Neural cell (in vitro differentiated cells): ENCODE data around the gene HS3ST5. TPM values are rescaled to one million over a fixed set of nuclear protein-coding genes. Genes with fewer than 3 reads are reported as not detected.

Experiments
- H2AFZ ChIP-seq: fragments of 200-600, 300-800 bp; sonication (generic), shearing (Covaris generic); 2 replicates; pipeline ENCODE4 v1.6.0; 2014; ENCODE audit warnings: low read depth, mild to moderate bottlenecking, antibody characterized with exemption, low read length, moderate library complexity
- H3F3A ChIP-seq: fragments of 200-600 bp; shearing (Covaris generic); 2 replicates; pipeline ENCODE4 v1.6.1; 2016; ENCODE audit warnings: mild to moderate bottlenecking, moderate library complexity, mixed read lengths, antibody characterized with exemption, low read length; ENCODE audit not compliant: insufficient read depth, poor library complexity, severe bottlenecking
- H3K27ac ChIP-seq: fragments of 200-600, 300-800 bp; sonication (generic), shearing (Covaris generic); 2 replicates; pipeline ENCODE4 v1.5.1; 2014; ENCODE audit warnings: mild to moderate bottlenecking, low read length, moderate library complexity
- H3K27me3 ChIP-seq: fragments of 300-800, 200-600 bp; sonication (generic), shearing (Covaris generic); 2 replicates; pipeline ENCODE4 v1.6.0; 2014; ENCODE audit warnings: mild to moderate bottlenecking, low read depth, low read length, moderate library complexity; ENCODE audit not compliant: insufficient read depth
- H3K36me3 ChIP-seq: fragments of 300-800, 200-600 bp; sonication (generic), shearing (Covaris generic); 2 replicates; pipeline ENCODE4 v1.5.1; 2014; ENCODE audit warnings: mild to moderate bottlenecking, antibody characterized with exemption, low read length, moderate library complexity; ENCODE audit not compliant: insufficient read depth
- H3K4me2 ChIP-seq: fragments of 300-800, 200-600 bp; sonication (generic), shearing (Covaris generic); 2 replicates; pipeline ENCODE4 v1.6.0; 2014; ENCODE audit warnings: mild to moderate bottlenecking, low read length
- H3K4me3 ChIP-seq: fragments of 300-800, 200-600 bp; sonication (generic), shearing (Covaris generic); 2 replicates; pipeline ENCODE4 v1.5.1; 2014; ENCODE audit warnings: mild to moderate bottlenecking, low read length, moderate library complexity
- H3K79me2 ChIP-seq: fragments of 200-600 bp; shearing (Covaris generic); replicated peaks from 2 replicates; pipeline ENCODE4 v1.6.0; 2014; ENCODE audit warnings: mild to moderate bottlenecking, low read length, moderate library complexity; ENCODE audit not compliant: insufficient read depth
- H3K9ac ChIP-seq: fragments of 300-800, 200-600 bp; sonication (generic), shearing (Covaris generic); 2 replicates; pipeline ENCODE4 v1.6.1; 2016; ENCODE audit warnings: mild to moderate bottlenecking, low read length, mixed read lengths
- H3K9me2 ChIP-seq: fragments of 200-600 bp; shearing (Covaris generic); 2 replicates; pipeline ENCODE4 v1.6.1; 2016; ENCODE audit warnings: mild to moderate bottlenecking, low read length, mixed read lengths; ENCODE audit not compliant: insufficient read depth
- H3K9me3 ChIP-seq: fragments of 200-600, 300-800 bp; sonication (generic), shearing (Covaris generic); 2 replicates; pipeline ENCODE4 v1.6.1; 2016; ENCODE audit warnings: mild to moderate bottlenecking, mixed run types, low read length, moderate library complexity, mixed read lengths
- H4K20me1 ChIP-seq: fragments of 200-600 bp; shearing (Covaris generic); 2 replicates; pipeline ENCODE4 v1.6.1; 2016; ENCODE audit warnings: mild to moderate bottlenecking, mixed run types; ENCODE audit not compliant: insufficient read depth
- EP300 ChIP-seq: fragments of 450-650 bp; conservative IDR thresholded peaks from 2 replicates; pipeline ENCODE4 v1.6.1; 2014; ENCODE audit warnings: antibody characterized with exemption, mild to moderate bottlenecking, moderate library complexity; ENCODE audit not compliant: poor library complexity, severe bottlenecking
- EZH2 ChIP-seq: fragments of 200-600, 300-800 bp; shearing (Covaris generic), sonication (generic); IDR thresholded peaks from 2 replicates; pipeline ENCODE4 v1.6.1; 2014; ENCODE audit warnings: antibody characterized with exemption, low read length, borderline replicate concordance, mild to moderate bottlenecking; ENCODE audit not compliant: insufficient read depth, poor library complexity, severe bottlenecking
- MXI1 ChIP-seq: fragments of 450-650 bp; conservative IDR thresholded peaks from 2 replicates; pipeline ENCODE4 v1.6.1; 2014; ENCODE audit warnings: antibody characterized with exemption, mild to moderate bottlenecking; ENCODE audit not compliant: poor library complexity, severe bottlenecking
- RAD21 ChIP-seq: fragments of 450-650 bp; conservative IDR thresholded peaks from 2 replicates; pipeline ENCODE4 v1.6.1; 2014; ENCODE audit warnings: antibody characterized with exemption, mild to moderate bottlenecking, moderate library complexity
- SMC3 ChIP-seq: fragments of 450-650 bp; conservative IDR thresholded peaks from 2 replicates; pipeline ENCODE4 v1.6.1; 2014; ENCODE audit warnings: antibody characterized with exemption, mild to moderate bottlenecking, moderate library complexity; ENCODE audit not compliant: poor library complexity
- TAF1 ChIP-seq: IDR thresholded peaks from 2 replicates; pipeline ENCODE4 v1.6.1; 2012; ENCODE audit warnings: low read depth
- polyA plus RNA-seq: library from polyadenylated mRNA; depleted of rRNA; stranded (reverse); fragments of >200 nt; gene quantifications from 2 replicates; pipeline ENCODE4 v1.2.3, GENCODE V29; 2014
- TF ChIP-seq, protein P1 (sequence below): fragments of 450-650 bp; IDR thresholded peaks from 2 replicates; pipeline ENCODE4 v1.5.1; 2014; ENCODE audit warnings: antibody characterized with exemption, mild to moderate bottlenecking, moderate library complexity; ENCODE audit not compliant: poor library complexity, severe bottlenecking
- TF ChIP-seq, protein P2 (sequence below): IDR thresholded peaks from 2 replicates; pipeline ENCODE4 v1.6.1; 2012; ENCODE audit warnings: borderline replicate concordance

Gene HS3ST5
- polyA plus RNA-seq, 1 donor from 2014 or later = not detected

GRCh38 chr6:114083251-114083650, 259.6 kb downstream of the HS3ST5 start:
- no peaks in the 10 kb centered on the region for H3K36me3 ChIP-seq
- H3K4me2 ChIP-seq = no peak overlapping the region

GRCh38 chr6:114081730-114082129, 261.1 kb downstream of the HS3ST5 start:
- no peak for TF ChIP-seq RAD21
- TF ChIP-seq, protein P1, sequence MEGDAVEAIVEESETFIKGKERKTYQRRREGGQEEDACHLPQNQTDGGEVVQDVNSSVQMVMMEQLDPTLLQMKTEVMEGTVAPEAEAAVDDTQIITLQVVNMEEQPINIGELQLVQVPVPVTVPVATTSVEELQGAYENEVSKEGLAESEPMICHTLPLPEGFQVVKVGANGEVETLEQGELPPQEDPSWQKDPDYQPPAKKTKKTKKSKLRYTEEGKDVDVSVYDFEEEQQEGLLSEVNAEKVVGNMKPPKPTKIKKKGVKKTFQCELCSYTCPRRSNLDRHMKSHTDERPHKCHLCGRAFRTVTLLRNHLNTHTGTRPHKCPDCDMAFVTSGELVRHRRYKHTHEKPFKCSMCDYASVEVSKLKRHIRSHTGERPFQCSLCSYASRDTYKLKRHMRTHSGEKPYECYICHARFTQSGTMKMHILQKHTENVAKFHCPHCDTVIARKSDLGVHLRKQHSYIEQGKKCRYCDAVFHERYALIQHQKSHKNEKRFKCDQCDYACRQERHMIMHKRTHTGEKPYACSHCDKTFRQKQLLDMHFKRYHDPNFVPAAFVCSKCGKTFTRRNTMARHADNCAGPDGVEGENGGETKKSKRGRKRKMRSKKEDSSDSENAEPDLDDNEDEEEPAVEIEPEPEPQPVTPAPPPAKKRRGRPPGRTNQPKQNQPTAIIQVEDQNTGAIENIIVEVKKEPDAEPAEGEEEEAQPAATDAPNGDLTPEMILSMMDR = no peak
- no peak overlapping the region for H2AFZ ChIP-seq
- H3F3A ChIP-seq = no peaks in the 10 kb centered on the region
- H3K27ac ChIP-seq = no peak overlapping the region
- H3K9ac ChIP-seq = no peak overlapping the region
- H4K20me1 ChIP-seq = no peaks in the 10 kb centered on the region
- H3K27me3 ChIP-seq = no peaks in the 10 kb centered on the region
- no peaks in the 10 kb centered on the region for H3K9me3 ChIP-seq
- no peaks in the 10 kb centered on the region for H3K9me2 ChIP-seq
- H3K79me2 ChIP-seq = no peaks in the 10 kb centered on the region
- no peak overlapping the region for H3K4me3 ChIP-seq
- H3K36me3 ChIP-seq = no peaks in the 10 kb centered on the region
- H3K4me2 ChIP-seq = no peak overlapping the region

More at GRCh38 chr6:114083251-114083650, 259.6 kb downstream of the HS3ST5 start:
- H3K27ac ChIP-seq = no peak overlapping the region
- H4K20me1 ChIP-seq = no peaks in the 10 kb centered on the region
- H3K4me3 ChIP-seq = no peak overlapping the region
- no peaks in the 10 kb centered on the region for H3K9me3 ChIP-seq
- H3K27me3 ChIP-seq = no peaks in the 10 kb centered on the region
- TF ChIP-seq TAF1 (no peak), SMC3 (no peak), MXI1 (no peak), RAD21 (no peak), EP300 (no peak), EZH2 (no peak)
- TF ChIP-seq, protein P2, sequence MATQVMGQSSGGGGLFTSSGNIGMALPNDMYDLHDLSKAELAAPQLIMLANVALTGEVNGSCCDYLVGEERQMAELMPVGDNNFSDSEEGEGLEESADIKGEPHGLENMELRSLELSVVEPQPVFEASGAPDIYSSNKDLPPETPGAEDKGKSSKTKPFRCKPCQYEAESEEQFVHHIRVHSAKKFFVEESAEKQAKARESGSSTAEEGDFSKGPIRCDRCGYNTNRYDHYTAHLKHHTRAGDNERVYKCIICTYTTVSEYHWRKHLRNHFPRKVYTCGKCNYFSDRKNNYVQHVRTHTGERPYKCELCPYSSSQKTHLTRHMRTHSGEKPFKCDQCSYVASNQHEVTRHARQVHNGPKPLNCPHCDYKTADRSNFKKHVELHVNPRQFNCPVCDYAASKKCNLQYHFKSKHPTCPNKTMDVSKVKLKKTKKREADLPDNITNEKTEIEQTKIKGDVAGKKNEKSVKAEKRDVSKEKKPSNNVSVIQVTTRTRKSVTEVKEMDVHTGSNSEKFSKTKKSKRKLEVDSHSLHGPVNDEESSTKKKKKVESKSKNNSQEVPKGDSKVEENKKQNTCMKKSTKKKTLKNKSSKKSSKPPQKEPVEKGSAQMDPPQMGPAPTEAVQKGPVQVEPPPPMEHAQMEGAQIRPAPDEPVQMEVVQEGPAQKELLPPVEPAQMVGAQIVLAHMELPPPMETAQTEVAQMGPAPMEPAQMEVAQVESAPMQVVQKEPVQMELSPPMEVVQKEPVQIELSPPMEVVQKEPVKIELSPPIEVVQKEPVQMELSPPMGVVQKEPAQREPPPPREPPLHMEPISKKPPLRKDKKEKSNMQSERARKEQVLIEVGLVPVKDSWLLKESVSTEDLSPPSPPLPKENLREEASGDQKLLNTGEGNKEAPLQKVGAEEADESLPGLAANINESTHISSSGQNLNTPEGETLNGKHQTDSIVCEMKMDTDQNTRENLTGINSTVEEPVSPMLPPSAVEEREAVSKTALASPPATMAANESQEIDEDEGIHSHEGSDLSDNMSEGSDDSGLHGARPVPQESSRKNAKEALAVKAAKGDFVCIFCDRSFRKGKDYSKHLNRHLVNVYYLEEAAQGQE = no peak
- TF ChIP-seq, protein P1 = no peak
- H3K9ac ChIP-seq = no peak overlapping the region
- no peak overlapping the region for H2AFZ ChIP-seq
- no peaks in the 10 kb centered on the region for H3F3A ChIP-seq
- no peaks in the 10 kb centered on the region for H3K9me2 ChIP-seq
- H3K79me2 ChIP-seq = no peaks in the 10 kb centered on the region
